Tibial nerve (tissue), 4 donors: ENCODE measurements around the gene TOP1.

Source experiments
- CTCF ChIP-seq, 5 experiments: fragments of 200-600 bp in 3 of 5; fragments of 450-650 bp in 2 of 5; sonication (generic) in 3 of 5; IDR thresholded peaks; one replicate each; pipeline ENCODE4 v1.5.1; 2016 to 2019; ENCODE audit warnings: antibody characterized with exemption in 5 of 5, mild to moderate bottlenecking in 3 of 5, moderate library complexity in 2 of 5
- EP300 ChIP-seq, 2 donors: sonication (generic); formaldehyde crosslinking; IDR thresholded peaks; one replicate each; pipeline ENCODE4 v1.6.1; 2017; ENCODE audit warnings: antibody characterized with exemption in 2 of 2, mild to moderate bottlenecking in 1 of 2
- POLR2A ChIP-seq, 2 donors: fragments of 450-650 bp; IDR thresholded peaks; one replicate each; pipeline ENCODE4 v1.6.1; 2017; ENCODE audit warnings: antibody characterized with exemption in 2 of 2, mild to moderate bottlenecking in 2 of 2, moderate library complexity in 2 of 2

- TF ChIP-seq CTCF (IDR thresholded peaks at IDR 0.05) (no peak), POLR2A (IDR thresholded peaks at IDR 0.05) (no peak), EP300 (IDR thresholded peaks at IDR 0.05) (no peak)
These were observed 18.8 kb downstream of the TOP1 start for GRCh38 chr20:41047279-41047974.
